ENCODE data around the gene SHC3. TPM values are rescaled to one million over a fixed set of nuclear protein-coding genes. Genes with fewer than 3 reads are reported as not detected.

SHC3 gene
- total RNA-seq, 4 donors from 2014 or later: 1.1 to 4.7 (median 2.5) TPM

DNA sequence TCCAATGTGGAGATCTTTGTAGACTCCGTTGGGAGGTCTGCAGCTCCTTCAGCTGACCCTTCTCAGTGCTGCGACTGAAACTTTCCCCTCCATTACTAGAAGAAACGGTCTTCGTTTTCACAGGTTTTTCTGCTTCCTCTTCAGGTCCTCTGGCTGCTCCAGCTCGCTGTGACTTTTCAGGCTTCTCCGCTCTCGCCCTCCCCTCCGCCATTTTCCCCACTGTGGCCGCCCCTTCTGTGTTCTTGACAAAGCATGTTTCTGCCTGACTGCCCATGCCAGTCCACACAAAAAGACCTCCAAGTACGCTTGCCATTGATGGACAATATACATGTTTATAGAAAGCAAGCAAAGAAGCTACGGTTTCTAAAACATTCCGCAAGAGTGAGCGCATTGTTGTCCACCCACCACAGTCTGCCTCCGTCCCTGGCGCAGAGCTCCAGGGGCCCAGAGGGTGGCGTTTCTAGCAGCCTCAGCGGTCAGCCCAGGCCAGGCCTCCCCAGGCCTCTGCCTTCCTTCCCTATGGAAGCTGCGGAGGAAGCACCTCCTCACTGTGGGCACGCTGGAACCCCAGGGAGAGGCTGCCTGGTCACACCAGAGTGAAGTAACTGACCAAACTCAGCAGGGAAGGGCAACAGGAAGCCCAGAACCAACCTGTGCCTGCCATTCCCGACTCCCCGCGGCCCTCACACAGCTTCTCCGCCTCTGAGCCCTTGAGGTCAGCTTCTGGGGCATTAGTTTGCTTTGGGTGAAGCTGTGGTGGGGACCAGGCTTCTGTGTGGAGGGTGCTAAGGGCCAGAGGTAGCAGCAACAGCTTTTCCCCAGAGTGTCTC, 207.3 kb downstream of the SHC3 start:
- TF ChIP-seq, protein P1, sequence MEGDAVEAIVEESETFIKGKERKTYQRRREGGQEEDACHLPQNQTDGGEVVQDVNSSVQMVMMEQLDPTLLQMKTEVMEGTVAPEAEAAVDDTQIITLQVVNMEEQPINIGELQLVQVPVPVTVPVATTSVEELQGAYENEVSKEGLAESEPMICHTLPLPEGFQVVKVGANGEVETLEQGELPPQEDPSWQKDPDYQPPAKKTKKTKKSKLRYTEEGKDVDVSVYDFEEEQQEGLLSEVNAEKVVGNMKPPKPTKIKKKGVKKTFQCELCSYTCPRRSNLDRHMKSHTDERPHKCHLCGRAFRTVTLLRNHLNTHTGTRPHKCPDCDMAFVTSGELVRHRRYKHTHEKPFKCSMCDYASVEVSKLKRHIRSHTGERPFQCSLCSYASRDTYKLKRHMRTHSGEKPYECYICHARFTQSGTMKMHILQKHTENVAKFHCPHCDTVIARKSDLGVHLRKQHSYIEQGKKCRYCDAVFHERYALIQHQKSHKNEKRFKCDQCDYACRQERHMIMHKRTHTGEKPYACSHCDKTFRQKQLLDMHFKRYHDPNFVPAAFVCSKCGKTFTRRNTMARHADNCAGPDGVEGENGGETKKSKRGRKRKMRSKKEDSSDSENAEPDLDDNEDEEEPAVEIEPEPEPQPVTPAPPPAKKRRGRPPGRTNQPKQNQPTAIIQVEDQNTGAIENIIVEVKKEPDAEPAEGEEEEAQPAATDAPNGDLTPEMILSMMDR (IDR thresholded peaks at IDR 0.05; ENCODE audit: low read depth): no peak

DNA sequence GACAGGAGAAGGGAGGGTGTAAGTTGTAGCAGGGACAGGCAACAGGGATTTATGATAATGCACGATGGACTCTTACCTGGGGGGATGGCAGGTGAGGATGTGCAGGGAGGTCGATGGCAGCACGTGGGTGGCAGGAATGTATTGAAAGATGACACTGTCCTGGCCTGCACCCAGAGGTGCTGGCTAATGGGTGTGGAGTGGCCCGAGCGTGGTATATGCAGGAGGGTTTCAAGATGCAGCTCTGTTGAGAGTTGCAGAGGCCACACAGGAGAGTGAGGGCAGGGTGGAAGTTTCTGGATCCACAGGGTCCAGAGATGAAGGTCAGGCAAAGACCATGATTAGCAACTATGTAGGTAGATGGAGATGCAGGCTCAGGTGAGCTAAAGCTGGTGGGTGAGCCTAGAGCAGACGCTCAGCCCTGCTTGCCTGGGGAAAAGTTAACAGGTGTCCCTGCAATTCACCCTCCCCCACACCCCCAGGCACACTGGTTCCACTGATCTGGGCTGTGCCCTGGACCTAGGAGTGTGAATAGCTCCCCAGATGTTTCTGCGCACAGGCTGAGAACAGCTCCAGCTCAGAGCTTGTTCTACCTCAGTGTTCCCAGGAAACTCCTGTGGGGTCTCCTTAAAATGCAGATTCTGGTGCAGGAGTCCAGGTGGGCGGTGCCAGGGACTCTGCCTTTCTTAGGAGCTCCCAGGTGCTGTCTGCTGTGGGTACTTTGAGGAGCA, 208.8 kb downstream of the SHC3 start:
- TF ChIP-seq, protein P1 (IDR thresholded peaks at IDR 0.05; ENCODE audit: low read depth): no peak

DNA sequence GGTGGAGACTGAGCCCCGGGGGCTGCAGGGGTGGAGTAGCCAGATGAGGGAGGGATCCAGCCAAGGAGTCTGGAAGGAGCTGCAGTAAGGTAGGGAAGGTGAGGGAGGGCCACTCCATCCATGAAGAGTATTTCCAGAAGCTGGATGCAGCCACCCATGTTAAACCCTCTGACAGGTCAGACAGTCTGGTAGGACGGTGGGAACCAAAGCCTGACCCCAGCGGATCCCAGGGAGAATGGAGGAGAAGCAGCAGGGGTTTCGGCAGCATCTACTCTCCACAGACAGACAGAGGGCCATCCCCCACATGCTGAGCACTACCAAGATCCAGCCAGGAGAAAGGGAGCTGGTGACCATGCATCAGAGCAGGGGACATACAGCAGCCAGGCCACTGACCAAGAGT, 209.8 kb downstream of the SHC3 start:
- TF ChIP-seq, protein P1 (IDR thresholded peaks at IDR 0.05; ENCODE audit: low read depth): no peak

DNA sequence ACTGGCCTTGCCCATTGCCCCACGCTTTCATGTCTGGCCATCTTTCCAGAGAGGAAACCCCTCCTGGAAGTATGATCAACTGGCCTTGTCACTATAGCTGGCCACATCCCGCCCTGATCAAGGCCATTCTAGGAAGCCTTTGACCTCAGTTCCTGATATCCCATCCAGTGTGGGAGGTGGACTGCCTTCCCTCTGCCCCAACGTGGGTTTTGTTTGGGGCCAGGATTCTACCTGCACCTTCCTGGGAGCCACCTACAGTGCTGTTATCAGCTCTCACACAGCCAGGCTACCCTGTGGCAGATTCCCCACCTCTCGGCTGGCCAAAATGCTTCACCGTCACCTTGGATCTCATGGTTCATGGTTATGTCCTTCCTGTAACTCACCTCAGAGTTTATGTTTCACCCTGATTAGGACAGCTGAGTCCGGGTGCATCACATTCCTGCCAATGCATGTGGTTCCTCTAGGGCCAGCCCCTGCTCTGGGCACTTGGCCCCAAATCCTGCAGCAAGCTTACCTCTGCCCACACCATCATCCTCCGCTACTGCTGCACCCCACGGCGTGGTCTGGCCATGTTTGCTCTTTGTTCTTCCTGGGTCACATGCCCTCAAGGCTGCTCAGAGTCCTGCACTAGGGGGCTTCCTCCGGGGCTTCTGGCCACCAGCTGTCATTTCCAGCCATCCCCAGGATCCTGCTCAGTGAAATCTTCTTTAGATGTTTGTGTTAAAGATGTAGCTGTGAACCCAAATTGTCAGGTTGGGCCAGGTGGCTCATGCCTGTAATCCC, 211.5 kb downstream of the SHC3 start:
- TF ChIP-seq, protein P1 (IDR thresholded peaks at IDR 0.05; ENCODE audit: low read depth): no peak

DNA sequence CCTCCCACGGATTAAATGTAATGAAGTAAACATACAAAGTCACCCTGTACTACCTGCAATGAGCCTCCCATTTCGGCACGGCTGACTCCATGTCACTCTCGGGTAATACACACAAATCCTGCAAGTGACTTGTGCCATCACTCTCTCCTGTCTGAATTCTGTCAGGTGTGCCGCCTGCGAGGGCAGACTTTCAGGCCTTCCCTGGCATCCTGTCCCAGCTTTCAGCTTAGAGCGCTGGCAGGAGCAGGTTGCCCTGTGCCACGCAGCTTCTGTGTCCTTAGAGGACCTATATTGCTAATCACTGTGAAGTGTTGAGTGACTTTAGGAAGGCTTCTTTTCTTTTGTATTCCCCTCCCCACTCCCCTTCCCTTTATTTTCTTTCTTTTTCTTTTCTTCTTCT, 213.1 kb downstream of the SHC3 start:
- TF ChIP-seq, protein P1 (IDR thresholded peaks at IDR 0.05; ENCODE audit: low read depth): no peak

DNA sequence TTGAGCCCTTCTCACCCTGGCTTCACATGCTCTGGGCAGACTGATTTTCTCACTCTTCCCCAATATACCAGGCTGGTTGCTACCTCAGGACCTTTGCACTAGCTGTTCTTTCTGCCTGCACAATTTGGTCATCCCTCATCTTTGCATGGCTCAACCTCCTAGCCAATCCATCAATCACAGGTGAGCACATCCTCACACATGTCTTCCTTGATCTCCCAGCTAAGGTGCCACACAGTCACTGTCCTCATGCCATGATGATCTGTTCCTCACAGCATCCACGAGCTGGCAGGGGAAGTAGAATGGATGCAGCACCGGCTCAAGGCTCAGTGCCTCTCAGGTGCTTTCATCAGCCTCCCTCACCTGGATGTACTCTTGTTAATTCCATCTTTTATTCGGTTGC, 218.0 kb downstream of the SHC3 start:
- TF ChIP-seq, protein P1 (IDR thresholded peaks at IDR 0.05; ENCODE audit: low read depth): no peak
